ENCODE data around the gene OSCP1.

GRCh38 chr1:36415661-36416326, 34.5 kb downstream of the OSCP1 start:
- TF ChIP-seq POLR2AphosphoS5 (IDR thresholded peaks at IDR 0.05; ENCODE audit: low read depth, low read length) (no peak), TAF1 (IDR thresholded peaks at IDR 0.05; ENCODE audit: borderline replicate concordance, low read depth, low read length) (no peak), POLR2A (IDR thresholded peaks at IDR 0.05; ENCODE audit: low read depth, low read length) (no peak)
